HK-2 (cell line): ENCODE data around the gene NFKBIE.
A peak's percentile ranks its signal among the peaks of the same experiment; 100 is the strongest.

Source experiments
- DNase-seq: peaks from one replicate; pipeline ENCODE4 v3.0.0-alpha.2; 2018; ENCODE audit not compliant: unreplicated experiment

NFKBIE gene

DNA sequence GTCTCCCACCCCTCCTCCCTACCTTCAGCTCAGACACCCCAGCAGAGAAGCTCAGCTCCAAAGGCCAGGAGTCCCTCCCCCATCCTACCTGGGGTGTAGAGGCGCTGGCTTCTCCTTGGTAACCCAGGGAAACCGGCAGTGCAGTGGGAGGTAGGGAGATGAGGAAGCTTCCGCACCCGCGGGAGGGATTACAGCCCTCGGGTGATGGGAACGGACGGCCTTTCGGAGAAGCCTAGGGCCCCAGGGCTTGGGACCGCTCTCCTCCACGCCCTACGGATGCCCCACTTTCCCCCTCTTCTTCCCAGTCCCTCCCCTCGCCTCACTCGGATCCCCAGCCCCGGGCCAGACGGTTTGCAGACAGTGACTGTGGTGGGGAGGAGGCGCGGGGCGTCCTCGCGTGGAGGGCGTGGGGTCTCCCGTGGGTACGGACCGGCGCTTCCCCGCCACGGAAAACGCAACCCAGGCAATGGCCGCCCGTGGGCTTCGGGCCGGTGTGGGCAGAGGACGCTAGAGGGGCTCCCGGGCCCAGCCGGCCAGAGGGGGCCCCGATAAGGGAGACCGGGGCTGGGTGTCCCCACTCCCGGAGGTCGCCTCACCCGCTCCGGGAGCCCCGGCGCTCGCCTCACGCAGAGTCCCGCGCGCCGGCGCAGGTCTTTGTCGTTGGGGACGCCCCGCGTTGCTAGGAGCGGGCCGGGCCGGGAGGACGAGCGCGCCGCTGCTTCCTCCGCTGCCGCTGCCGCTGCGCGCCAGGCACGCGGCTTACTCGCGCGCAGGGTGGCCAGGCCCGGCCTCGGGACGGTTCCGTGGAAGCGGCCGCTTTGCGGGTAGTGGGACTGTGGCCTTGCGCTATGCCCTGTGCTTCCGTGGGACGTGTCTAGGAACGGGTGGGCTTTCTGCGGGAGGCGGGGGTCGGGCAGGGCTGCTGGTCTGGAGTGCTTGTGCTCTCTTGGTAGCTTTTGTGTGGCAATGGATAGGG, 32.0 kb upstream of the NFKBIE start:
- peak; percentile 48 for DNase-seq

- no peak for DNase-seq
These were observed 29.8 kb upstream of the NFKBIE start for GRCh38 chr6:44294832-44295791.

DNA sequence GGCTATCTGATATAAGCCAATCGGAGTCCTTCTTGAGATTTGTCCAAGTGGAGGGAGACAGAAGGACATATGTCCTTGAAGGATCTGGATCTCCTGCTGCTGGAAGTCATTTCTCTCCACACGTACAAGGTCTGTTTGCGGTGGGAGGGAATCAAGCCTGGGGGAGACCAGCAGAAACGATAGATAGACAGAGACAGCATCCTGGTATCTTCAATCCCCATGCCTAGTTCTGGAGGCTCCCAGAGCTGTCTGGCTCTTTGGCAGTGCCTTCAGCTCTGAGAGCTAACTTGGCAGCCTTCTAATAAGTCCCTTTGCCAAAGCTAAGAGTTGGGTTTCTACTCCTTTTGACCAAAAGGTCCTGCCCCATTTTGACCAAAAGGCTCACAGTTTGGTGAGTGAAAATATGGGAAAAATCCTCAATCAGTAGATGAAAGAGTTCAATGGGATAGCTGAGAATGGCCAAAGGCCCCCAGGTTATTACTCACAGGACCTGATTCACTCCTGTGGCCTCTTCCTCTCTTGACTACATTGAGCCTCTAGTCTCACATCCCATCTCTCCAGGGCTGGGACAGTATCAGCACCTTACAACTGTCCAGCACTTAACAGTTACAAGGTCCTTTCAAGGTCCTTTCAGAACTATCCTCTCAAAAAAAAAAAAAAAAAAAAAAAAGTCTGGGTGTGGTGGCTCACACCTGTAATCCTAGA, 27.5 kb upstream of the NFKBIE start:
- DNase-seq, result no peak

GRCh38 chr6:44291841-44292240, 26.5 kb upstream of the NFKBIE start:
- DNase-seq, result no peak

- no peak for DNase-seq
These were observed 24.4 kb upstream of the NFKBIE start for GRCh38 chr6:44289726-44290260.

DNA sequence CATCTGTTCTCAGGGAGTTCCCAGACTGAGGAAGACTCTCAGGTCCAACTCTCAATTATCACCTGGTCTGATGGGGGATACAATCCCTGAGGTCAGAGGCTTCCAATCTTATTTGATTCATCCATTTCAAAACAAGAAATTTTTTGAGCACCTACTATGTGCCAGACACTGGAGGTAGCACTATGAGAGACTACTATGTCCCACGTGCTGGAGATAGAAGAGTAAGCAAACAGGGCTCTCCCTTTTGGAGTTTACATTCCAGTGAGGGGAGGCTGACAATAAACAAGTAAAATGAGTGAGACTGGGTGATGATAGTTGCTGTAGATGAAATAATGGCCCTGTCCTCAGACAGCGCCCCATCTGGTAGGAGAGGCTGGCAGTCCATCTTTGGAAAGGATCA, 21.4 kb upstream of the NFKBIE start:
- no peak for DNase-seq

GRCh38 chr6:44286285-44286565, 20.9 kb upstream of the NFKBIE start:
- DNase-seq, result no peak

- DNase-seq, result no peak
These were observed 20.4 kb upstream of the NFKBIE start for GRCh38 chr6:44285552-44286284.

GRCh38 chr6:44284867-44285266, 19.5 kb upstream of the NFKBIE start:
- no peak for DNase-seq

GRCh38 chr6:44284121-44284520, 18.8 kb upstream of the NFKBIE start:
- no peak for DNase-seq

- no peak for DNase-seq
These were observed 13.7 kb upstream of the NFKBIE start for GRCh38 chr6:44278774-44279697.

GRCh38 chr6:44278315-44278714, 13.0 kb upstream of the NFKBIE start:
- no peak for DNase-seq

- DNase-seq, result no peak
These were observed 12.4 kb upstream of the NFKBIE start for GRCh38 chr6:44277763-44278162.

DNA sequence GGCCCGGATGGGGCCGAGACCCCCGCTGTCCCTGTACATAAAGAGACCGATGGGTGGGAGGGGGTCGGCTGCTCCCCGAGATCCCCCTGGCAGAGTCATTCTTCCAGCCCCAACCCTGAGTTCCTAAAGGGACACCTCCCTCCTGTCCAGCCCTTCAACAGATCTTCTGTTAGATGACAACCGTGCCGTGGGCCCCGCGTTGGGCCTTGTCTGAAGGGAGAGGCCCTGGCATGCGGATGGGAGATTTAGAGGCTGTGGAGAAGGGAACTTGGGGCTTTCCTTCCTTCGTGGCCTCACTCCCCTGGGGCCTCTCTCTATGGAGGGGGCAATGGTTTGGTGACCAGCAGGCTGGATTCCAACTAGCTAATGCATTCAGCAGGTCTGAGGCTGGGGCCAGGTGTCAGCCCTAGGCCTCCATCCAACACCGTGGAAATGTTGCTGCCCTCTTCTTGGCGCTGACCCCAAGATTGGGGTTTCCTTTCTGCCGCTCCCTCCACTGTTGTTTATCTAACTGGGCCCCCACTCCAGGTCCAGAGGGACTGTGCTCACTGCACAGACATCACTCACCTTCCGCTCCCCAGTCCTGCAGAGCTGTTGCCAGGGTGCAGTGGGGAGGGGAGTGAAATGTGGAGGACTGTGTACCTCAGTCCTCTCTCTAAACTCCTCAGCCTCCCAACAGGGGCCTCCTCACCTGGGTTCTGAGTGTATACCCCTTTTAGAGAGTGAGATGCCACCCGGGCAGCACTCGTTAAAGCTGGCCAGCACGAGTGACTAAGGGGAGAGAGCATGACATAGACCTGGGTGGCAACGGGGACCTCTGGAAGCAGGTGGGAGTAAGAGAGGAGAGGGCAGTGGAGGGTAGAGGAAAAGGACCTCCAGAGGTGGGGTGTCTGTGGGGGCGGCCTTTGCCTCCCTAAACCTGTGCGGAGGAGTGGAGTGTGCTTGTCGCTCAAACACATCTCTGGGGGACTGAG, 11.6 kb upstream of the NFKBIE start:
- no peak for DNase-seq

DNA sequence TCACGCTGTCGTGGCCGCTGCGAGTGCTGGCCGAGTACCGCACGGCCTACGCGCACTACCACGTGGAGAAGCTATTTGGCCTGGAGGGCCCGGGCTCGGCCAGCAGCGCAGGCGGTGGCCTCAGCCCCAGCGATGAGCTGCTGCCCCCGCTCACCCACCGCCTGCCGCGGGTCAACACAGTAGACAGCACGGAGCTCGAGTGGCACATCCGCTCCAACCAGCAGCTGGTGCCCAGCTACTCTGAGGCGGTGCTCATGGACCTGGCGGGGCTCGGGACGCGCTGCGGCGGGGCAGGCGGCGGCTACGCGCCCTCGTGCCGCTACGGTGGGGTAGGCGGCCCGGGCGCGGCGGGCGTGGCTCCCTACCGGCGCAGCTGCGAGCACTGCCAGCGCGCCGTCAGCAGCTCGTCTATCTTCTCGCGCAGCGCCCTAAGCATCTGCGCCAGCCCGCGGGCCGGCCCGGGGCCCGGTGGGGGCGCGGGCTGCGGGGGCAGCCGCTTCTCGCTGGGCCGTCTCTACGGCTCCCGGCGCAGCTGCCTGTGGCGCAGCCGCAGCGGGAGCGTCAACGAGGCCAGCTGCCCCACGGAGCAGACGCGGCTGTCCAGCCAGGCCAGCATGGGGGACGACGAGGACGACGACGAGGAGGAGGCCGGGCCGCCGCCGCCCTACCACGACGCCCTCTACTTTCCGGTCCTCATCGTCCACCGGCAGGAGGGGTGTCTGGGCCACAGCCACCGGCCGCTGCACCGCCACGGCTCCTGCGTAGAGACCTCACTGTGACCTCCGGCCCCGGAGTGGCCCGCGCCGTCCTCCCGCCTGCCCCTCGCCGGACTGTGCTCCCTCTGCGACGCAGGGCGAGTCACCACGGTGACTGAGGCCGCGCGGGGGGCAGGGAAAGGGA, 10.6 kb upstream of the NFKBIE start:
- no peak for DNase-seq

- DNase-seq, result no peak
These were observed 10.0 kb upstream of the NFKBIE start for GRCh38 chr6:44275271-44275748.

DNA sequence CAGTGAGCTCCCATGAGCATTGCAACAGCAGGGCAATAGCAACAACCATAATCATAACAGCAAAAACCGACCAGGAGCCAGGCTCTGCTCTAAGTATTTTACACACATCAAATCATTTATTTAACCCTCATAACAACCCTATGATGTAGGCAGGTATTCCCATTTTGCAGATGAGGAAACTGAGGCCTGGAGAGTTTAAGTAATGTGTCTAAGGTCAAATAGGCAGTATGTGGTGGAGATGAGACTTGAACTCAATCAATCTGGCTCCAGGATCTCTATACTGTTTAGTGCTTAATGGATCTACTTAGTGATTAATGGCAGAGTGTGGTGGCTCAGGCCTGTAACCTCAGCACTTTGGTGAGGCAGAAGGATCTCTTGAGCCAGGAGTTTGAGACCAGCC, 8.3 kb upstream of the NFKBIE start:
- no peak for DNase-seq
